ENCODE data around the gene ATF5. TPM values are rescaled to one million over a fixed set of nuclear protein-coding genes. Genes with fewer than 3 reads are reported as not detected.

ATF5 gene
- total RNA-seq, 1 donor from 2014 or later: 20.5 TPM

DNA sequence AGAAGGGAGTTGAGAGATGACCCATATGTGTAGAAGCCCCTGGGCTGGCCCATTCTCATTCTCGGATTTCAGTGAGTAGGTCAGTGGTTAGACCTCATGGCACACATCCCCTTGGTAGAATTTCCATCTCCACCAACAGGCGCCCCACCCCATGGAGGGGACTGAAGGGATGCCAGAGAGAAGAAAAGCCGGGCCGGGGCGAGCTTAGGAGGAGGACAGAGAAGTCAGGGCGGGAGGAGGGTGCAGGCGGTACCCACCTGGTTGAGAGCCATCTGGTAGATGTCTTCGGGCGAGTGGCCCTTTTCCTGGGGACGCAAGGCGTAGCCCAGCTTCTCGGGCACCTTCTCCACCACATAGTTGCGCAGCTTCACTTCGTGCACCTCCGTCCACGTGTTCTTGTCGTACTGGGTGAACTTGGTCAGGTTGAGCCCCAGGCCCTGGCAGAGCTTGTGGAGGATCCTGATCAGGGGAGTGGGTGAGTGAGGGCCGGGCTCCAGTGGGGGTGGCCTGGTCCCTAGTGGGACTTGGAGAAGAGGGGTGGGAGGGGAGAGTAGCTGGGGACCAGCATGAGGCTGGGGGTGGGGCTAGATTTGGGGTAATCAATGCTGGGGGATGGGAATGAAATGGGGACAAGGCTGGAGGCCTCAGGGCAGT is 34.9 kb upstream of the ATF5 start:
- intact Hi-C loops (cut with micrococcal nuclease): no loop called here

DNA sequence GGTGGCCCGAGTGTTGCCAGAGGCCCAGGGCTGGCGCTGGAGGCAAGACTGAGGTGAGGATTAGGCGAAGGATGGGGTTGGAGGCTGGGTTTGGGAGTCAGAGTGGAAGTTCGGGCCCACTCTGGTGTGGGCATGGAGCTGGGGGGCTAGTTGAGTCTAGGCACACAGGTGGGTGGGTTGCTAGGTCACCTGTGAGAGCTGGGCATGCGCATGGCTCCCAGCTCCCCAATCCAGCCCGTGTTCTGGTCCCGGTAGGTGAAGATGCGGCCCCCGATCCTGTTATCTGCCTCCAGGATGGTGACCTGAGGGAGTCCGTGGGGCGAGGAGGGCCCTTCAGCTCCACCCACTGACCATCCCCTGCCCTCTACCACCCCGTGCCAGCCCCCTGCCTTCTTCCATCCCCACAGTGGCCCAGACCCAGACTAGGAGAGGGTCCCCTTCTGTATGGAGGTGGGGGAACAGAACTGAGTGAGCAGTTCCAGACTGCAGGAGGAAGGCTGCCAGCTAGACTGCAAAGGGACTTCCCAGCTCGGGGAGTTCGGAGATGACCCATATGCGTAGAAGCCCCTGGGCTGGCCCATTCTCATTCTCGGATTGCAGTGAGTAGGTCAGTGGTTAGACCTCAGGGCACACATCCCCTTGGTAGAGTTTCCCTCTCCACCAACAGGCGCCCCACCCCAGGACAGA is 34.0 kb upstream of the ATF5 start:
- intact Hi-C loops (cut with micrococcal nuclease): no loop called here

DNA sequence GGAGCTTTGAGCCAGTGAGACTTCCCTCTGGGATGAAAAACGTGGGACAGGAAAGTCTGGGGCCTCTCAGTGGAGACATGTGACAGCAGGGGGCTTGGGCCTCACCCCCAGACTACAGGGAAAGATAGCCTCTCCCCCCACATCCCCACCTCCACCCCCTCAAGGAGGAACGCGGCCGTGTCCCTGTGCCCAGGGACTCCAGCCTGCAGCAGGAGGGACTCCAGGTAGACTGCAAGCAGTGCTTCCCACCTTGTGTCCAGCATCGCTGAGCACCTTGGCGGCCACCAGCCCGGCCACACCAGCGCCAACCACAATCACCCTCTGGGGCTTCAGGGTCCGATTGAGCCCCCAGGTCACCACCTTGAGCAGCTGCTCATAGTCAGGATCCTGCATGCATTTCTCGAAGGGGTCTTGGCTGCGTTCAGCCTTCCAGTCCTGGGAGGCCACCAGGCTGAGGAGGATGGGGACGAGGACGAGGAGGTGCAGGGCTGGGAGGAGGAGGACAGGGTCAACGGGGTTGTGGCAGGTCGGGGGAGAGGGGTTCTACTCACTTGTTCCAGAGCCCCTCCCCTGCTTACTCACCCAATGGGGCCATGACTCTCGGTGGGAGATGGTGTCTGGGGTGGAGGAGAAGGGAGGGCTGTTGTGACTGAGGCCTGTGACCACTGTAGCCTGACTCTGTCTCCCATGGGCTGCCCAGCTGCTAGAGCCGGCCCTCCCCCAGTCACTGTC is 33.3 kb upstream of the ATF5 start:
- intact Hi-C loops (cut with micrococcal nuclease): loop anchor here (2.0 kb wide), 1 partner anchor 15 kb away; no protein-coding TSS in a partner anchor

DNA sequence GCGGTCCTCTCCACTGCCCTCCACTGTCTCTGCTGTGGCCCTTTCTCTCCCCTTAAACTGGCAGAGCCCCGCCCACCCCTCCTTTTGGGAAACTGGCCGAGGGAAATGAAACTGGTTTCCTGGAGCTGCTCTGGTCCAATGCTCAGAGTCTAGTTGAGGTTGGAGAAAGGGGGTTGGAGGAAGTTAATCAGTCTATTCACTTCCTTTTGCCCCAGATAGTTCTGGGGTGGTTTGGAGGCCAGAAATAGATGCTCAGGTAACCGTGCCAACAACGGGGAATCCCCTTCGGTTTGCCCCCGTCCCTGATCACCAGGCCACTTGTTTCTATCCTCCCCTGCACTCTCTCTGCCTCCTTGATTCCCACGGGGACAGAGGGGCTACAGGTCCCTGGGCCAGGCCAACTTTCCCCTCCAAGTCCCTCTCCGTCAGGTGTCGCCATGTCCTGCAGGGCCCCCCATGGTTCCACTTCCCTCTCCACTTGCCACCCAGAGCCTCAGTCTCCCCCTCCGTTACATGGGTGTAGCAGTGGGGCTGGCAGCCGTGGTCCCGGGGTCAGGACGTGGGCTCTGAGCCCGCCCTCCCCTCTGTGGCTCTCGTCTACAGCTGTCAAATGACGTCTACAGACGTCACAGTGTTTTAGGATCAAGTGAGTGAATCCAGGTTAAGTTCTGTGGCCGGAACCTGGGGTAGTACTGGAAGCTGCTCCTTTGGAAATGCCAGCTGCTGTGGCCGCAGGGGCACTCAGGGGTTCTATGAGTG is 32.0 kb upstream of the ATF5 start, which contains the start of gene IL4I1:
Gene IL4I1 (minus strand): TSS at position 25 of the 759 bp plus-strand sequence. CDS start 727 bp downstream, outside the sequence.
- intact Hi-C loops (cut with micrococcal nuclease): loop anchor here (1.0 to 2.0 kb wide), 6 partner anchors 14 to 131 kb away; partner anchors contain the start of genes AKT1S1, ATF5, NUP62 and TBC1D17

DNA sequence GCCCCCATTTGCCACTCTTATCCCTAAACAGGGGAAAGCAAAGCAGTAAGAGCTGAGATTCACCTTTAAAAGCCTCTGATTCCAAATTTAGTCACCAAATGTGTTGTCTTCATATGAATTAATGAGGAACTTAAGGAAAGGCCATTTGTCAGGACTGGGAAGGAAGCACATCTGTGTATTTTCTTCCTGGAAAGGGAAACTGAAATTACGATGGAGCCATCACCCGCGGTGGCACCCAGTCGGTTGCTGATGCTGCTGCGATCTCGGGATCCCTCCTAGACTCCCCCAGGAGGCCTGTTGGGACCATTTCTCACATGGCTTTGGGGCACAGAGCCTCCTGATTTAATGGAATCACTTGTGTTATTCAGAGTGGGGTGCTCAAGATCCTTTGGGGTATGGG is 24.9 kb upstream of the ATF5 start:
- intact Hi-C loops (cut with micrococcal nuclease): no loop called here

DNA sequence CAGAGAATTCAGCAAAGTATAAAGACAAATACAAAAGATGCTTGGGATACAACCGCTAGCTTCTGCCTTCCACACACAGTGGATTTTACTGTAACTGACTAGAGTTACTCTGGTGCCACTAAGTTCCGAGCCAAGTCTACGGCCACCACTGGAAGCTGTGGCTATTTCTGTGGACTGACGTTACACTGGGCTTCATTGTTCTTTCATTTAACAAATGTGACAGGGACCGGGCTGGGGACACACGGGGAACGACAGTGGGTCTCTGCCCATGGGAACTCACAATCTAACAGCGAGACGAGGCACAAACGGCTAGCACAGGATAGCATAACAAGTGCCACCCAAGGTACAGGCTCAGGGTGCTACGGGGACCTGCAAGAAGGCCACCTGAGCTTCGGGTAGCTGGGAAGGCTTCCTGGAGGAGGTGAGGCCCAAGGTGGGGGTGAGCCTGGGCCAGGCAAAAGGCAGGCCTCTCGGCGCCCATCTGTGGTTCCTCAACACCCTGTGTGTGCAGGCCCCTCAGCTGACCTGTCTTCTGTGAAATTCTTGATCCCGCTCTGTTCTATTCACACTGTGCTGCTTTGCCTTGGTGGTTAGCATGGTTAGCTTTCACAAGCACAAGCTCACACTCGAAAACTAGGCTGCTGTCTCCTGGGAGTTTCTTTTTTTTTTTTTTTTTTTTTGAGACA is 22.0 kb upstream of the ATF5 start:
- intact Hi-C loops (cut with micrococcal nuclease): no loop called here

DNA sequence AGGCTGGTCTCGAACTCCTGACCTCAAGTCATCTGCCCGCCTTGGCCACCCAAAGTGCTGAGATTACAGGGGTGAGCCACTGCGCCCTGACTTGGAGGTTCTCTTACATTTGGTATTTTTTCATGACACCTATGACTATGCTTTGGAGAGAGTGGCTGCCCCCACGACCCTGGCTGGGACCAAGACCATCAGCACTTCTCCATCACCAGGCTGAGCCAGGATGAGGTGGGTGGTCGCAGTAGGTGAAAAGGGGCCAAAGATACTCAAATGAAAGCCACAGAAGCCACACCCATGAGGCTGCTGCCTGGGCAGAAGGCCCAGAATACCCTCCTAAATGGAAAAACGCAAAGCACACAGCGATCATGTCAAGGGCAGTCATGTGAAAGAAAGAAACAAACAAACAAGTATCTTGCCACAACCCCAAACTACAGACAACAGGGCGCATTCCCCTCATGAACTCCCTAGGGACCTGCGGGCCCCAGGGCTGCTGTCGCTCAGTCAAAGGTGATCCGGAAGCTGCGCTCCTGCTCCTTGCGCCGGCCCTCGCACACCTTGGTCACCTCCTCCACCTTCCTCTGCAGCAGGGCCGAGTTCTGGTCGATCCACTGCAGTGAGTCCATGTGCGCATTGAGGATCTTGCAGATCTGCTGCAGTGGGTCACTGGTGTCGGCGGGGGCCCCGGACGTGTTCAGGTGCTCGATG is 21.1 kb upstream of the ATF5 start:
- intact Hi-C loops (cut with micrococcal nuclease): no loop called here

DNA sequence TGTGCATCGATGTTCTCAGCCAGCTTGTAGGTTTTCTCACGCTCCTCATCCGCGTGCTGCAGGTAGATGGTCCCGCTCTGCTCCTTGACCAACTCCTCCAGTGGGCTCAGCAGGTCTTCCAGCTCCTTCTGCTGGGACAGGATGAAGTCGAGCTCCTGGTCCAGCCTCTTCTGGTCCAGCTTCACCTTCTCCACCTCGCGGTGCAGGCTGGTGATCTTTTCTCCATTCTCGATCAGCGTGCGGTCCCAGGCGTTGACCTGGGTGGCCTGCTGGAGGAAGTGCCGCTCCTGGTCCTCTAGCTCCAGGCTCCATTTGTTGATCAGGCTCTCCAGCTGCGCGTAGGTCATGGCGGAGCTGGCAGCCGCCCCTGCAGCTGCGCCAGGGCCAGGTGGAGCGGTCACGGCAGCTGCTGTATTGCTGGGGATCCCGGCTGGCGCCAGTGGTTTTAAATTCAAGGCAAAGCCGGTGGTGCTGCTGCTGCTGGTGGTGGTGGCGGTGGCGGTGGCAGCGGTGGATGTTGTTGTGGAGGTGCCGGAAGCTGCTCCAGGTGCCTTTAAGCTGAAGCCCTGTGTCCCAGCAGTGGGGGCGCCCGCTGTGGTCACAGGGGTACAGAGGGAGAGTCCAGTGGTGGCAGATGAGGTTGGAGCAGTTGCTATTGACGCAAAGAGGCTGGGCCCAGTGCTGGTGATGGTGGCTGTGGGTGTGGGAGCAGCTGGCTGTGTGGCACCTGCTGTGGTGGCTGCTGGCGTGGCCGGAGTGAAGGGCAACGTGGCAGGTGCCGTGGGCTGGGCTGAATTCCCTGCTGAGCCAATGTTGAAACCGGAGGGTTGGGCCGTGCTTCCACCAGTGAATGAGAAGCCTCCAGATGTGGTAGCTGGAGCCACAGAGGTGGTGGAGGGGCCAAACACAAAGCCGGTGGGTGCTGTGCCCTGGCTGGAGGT is 20.3 kb upstream of the ATF5 start:
- intact Hi-C loops (cut with micrococcal nuclease): no loop called here

DNA sequence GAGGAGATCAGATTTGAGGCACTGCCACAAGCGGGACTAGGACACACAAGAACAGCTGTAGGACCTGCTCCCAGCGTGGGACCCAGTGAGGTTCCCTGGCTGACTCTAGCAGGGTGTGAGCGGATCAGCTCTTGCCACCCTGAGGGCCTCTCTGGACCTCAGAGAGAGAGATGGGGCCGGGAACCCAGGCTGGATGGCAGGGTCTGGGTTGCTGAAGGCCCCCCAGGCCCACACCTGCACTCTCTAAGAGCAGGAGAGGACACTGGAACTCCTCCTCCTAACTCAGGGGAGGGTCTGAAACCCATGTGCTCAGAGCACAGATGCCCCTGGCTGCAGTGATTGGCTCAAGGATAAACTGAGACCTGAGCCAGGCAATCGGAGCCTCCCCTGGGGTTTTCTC is 18.8 kb upstream of the ATF5 start:
- intact Hi-C loops (cut with micrococcal nuclease): loop anchor here (2.0 kb wide), 2 partner anchors 13 to 19 kb away; partner anchors contain the start of genes ATF5, IL4I1 and NUP62

DNA sequence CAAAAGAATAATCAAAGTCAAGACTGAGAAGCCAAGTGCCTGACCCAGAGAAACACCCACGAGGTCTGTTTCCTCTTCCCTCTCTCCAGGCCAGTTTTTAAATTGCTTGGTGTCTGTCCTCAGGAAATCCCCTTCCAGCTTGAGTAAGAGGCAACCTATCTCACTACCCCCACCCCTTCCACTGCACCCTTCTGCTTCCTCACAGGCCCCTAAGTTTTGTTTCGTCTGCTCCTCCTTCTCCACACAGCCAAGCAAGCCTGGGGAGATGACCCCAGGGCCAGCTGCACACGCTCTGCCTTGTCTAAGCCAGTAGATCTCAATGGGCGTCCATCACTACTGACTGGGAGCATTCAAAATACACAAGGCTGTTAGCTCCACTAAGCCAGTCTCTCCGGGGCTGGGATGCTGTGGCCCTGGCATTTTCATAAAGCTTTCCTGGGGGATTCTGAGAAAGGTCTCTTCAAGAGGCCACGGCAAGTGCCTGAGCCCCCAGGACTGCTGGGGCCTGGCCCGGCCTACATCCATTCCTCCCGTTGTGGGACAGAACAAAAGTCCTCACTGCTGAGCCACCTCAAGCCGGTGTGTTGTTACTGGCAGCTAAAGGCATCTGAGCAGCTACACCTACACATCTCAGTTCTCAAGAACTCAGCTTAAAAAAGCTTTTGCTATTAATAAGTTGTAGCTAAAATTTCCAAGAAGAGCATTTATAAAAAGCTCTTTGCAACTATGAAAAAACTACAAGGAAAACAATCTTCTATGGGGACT is 17.4 kb upstream of the ATF5 start:
- intact Hi-C loops (cut with micrococcal nuclease): loop anchor here (2.0 kb wide), 2 partner anchors 15 to 17 kb away; partner anchors contain the start of genes ATF5, IL4I1 and NUP62

DNA sequence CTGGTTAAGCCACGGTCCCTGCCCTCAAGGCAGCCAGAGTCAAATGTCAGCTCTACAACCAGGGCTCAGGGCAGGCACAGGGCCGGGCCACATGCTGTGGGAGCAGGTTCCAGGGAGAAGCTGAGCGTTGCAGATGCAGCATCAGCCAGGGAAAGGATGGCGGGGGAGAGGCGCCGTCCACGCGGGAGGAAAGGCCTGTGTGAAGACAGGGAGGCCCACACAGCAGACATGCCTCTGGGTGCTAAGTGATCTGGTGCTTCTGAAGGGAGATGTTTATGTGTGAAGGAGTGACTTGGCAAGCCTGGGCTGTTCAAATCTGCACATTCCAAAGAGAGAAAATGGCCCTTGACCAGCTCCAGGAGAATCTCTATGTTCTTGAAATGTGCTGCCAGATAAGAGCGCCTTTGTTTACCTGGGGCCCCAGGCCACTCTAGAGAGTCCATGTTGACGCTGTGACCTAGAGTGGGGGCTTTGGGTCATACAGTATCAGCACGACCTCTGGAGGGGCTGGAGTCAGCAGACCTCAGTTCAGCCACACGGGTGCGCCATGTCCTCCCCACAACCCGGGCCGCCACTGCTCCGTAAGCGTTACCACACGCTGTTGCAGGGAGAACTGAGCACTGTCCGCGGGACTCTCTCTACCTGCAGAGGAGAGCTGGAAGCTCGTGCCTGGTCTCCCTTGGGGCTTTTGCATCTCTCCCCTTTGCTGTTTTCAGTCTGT is 15.9 kb upstream of the ATF5 start:
- intact Hi-C loops (cut with micrococcal nuclease): no loop called here

DNA sequence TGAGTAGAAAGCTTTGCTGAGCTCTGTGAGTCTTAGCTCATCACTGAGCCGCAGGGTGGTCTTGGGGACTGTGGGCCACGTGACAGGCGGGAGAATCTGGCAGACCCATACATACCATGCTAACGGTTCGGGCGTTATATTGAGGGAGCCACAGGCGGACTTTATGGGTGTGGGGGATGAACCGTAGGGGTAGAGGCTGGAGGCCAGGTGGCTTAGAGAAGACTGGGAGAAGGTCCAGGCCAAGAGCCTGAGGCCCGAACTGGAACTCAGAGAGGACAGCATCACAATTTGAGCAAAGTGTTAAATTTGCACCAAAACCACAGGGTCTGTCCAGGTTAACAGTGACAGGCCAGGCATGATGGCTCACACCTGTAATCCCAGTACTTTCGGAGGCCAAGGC is 15.3 kb upstream of the ATF5 start:
- intact Hi-C loops (cut with micrococcal nuclease): no loop called here

DNA sequence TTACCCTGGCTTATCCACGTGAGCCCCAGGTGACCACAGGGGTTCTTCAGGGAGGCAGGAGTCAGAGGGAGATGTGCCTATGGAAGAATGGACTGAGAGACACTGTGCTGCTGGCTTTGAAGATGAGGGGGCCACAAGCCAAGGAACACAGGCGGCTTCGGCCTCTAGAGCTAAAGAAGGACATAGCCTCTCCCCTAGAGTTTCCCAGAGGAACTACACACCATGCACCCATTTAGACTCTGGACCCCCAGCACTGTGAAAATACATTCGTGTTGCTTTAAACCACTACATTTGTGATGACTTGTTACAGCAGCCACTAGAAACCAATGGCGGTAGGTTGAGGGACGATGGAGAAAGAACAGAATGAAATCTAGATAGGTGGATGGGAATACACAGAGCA is 13.7 kb upstream of the ATF5 start:
- intact Hi-C loops (cut with micrococcal nuclease): no loop called here

DNA sequence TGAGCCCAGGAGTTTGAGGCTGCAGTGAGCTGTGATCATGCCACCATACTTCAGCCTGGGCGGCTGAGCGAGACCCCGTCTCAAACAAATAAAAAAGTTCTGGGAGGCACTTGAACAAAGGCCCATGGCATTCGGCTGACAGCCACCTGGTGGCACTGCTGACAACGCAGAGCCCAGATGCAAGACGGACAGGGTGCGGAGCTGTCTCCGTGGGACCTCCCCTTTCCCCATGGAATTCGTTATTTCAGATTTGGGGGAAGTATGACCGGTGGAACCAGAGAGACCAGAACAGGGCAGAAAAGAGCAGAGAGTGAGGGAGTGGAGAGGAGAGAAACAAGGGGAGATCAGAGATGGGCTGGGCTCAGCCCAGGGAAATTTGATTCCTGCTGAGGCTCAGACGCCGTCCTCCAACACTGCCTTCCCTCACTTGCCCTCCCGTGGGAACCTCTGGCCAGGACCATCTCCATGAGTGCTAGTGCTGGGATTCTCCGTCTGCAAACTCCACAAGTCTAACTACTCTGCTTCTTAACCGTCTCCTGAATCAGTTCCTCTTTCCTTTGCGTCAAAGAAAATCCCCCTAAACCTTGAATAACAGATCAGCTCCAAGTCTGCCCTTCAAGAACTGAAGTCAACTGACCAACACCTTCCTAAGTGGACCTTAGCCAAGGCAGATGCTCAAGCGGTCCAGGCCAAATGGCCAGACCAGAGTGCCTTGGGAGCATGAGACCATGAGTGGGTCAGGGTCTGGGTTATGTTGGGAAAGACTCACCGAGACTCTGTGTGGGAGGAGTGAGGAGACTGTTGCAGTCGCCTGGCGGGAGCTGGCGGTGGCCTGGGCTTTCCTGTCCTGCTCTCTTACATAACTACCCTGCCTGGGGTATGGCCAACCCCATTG is 11.9 kb upstream of the ATF5 start:
- intact Hi-C loops (cut with micrococcal nuclease): no loop called here

DNA sequence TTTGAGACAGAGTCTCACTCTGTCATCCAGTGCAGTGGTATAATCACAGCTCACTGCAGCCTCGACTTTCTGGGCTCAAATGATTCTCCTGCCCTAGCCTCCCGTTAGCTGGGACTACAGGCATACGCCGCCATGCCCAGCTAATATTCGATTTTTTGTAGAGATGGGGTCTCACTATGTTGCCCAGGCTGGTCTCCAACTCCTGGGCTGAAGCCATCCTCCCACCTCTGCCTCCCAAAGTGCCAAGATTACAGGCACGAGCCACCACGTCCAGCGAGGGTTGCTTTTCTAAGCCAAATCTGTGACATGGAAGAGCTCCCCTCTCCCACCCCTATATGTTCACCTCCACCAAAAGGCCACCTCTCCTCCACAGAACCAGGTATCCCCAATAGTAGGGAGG is 10.9 kb upstream of the ATF5 start:
- intact Hi-C loops (cut with micrococcal nuclease): no loop called here

DNA sequence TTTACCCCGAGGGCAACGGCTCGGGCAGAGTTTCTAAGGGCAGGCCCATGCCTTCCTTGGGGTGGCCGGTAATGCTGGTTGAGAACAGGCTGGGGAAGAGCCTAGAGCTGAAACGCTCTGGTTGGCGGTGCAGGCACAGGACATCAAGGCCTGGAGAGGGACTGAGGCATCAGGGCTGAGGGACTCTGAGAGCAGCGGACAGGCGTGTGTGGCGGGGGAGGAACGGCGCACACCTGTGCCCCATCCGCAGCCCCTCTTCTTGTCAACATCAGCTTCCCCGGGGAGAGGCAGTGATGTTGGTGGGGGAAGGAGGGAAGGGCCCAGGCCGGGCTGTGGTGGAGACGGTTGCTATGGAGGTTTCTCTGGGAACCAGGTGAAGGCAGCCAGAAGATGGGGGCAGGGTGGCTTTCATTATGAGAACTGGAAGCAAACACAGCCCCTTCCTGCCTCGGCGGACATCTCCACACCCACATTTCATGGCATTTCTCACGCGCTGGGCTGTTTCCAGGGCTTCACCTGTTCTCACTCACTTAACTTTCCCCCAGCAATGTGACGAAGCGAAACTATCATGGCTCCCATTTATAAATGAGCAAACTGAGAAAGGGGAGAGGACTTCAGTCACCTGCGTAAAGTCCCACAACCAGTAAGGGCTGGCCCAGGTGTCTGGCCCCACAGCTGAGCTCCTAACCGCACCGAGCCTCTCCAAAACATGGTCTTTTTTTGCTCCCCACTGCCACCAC is 8.2 kb upstream of the ATF5 start:
- intact Hi-C loops (cut with micrococcal nuclease): no loop called here

Data from T-helper 1 cell treated with Interleukin-12 subunit alpha and Interleukin-12 subunit beta and Interleukin-4 antibody, amounts not matched to agents 30 ng/mL and 1 ng/mL, for 36 hours (primary cell).